DOHH2 (cell line): ENCODE data around the gene GOT1.

ENCODE experiments used
- CTCF ChIP-seq: fragments of 200-600 bp; sonication (generic); IDR thresholded peaks from one replicate; pipeline ENCODE4 v1.5.1; 2014; ENCODE audit warnings: antibody characterized with exemption, mild to moderate bottlenecking, low read depth, low read length; ENCODE audit not compliant: poor library complexity, severe bottlenecking
- EZH2phosphoT487 ChIP-seq: fragments of 200-600 bp; sonication (generic); IDR thresholded peaks from 2 replicates; pipeline ENCODE4 v1.6.1; 2017; ENCODE audit warnings: borderline replicate concordance, mild to moderate bottlenecking, antibody characterized with exemption, low read length, moderate library complexity, mixed read lengths

- no peak for TF ChIP-seq CTCF
- no peak for TF ChIP-seq EZH2phosphoT487
These were observed 5.2 kb downstream of the GOT1 start for GRCh38 chr10:99425204-99425603.
